GM12878 (cell line): ENCODE data around the gene FCGR3B. TPM values are rescaled to one million over a fixed set of nuclear protein-coding genes. Genes with fewer than 3 reads are reported as not detected.
"Not testable (repeated sequence)": the region's sequence is repeated elsewhere in the genome, so short reads cannot be mapped to it uniquely, and the experiment has no call there.

Experiments
- ATAC-seq: fragments of 200-7000 bp; cut with Tn5 transposase; 3 replicates; pipeline ENCODE4 v1.9.1; 2020; ENCODE audit warnings: mild to moderate bottlenecking, moderate library complexity
- BruUV-seq: library from RNA; stranded (reverse); fragments of 400-500 nt; replicated peaks from 2 replicates; lab custom pipeline; 2021; lab: Mats Ljungman, UMichigan
- CTCF ChIA-PET: fragments of 300-600 bp; sonication (Branson Sonifier 250); formaldehyde crosslinking; extraction: SDS; loops from one replicate; lab custom pipeline; 2021; ENCODE audit warnings: inconsistent platforms; lab: Yijun Ruan, JAX
- POLR2A ChIA-PET: fragments of 350-600 bp; formaldehyde crosslinking; extraction: SDS; loops from one replicate; lab custom pipeline; 2021; ENCODE audit warnings: inconsistent platforms; lab: Charles Lee
- RAD21 ChIA-PET: fragments of 300-600 bp; sonication (Branson Sonifier 250); formaldehyde crosslinking; loops from one replicate; lab custom pipeline; 2023; ENCODE audit warnings: antibody characterized with exemption; ENCODE audit not compliant: unreplicated experiment; lab: Charles Lee
- SMC1A ChIA-PET: fragments of 300-600 bp; sonication (Branson Sonifier 250); formaldehyde crosslinking; loops from one replicate; lab custom pipeline; 2023; ENCODE audit not compliant: unreplicated experiment, uncharacterized antibody; lab: Charles Lee
- DNase-seq: peaks from one replicate; pipeline ENCODE4 v3.0.0-alpha.2; 2011; ENCODE audit warnings: low read depth, low spot score
- FAIRE-seq: peaks from 3 replicates; lab custom pipeline; 2011; peaks lifted over from hg19 to GRCh38; lab: Jason Lieb, UNC
- H2AFZ ChIP-seq: 2 replicates; pipeline ENCODE4 v1.6.0; 2011; ENCODE audit warnings: low read depth, low read length, control low read depth; ENCODE audit not compliant: control insufficient read depth
- H3K27ac ChIP-seq: 2 replicates; pipeline ENCODE4 v1.5.1; 2011; ENCODE audit warnings: control low read depth; ENCODE audit not compliant: control insufficient read depth, insufficient read depth
- H3K27me3 ChIP-seq, 2 experiments: replicated peaks in 1 of 2; 2 replicates each; pipeline versions ENCODE4 v1.6.0 to v1.6.1; 2011; ENCODE audit warnings: low read length in 1 of 2; ENCODE audit not compliant: control insufficient read depth in 2 of 2, insufficient read depth in 2 of 2
- H3K36me3 ChIP-seq, 2 experiments: 2 replicates each; pipeline ENCODE4 v1.5.1; 2011; ENCODE audit warnings: low read length in 1 of 2; ENCODE audit not compliant: control insufficient read depth in 2 of 2, insufficient read depth in 2 of 2
- H3K4me1 ChIP-seq: 2 replicates; pipeline ENCODE4 v1.6.1; 2011; ENCODE audit warnings: mild to moderate bottlenecking, low read length, moderate library complexity, mixed read lengths; ENCODE audit not compliant: control insufficient read depth, insufficient read depth
- H3K4me2 ChIP-seq: 2 replicates; pipeline ENCODE4 v1.6.0; 2011; ENCODE audit warnings: control low read depth; ENCODE audit not compliant: control insufficient read depth, insufficient read depth
- H3K4me3 ChIP-seq: fragments of 200-600 bp; sonication (generic); 2 replicates; pipeline ENCODE4 v1.5.1; 2016
- H3K79me2 ChIP-seq: 2 replicates; pipeline ENCODE4 v1.6.0; 2011; ENCODE audit warnings: low read length; ENCODE audit not compliant: control insufficient read depth, insufficient read depth
- H3K9ac ChIP-seq: 2 replicates; pipeline ENCODE4 v1.8.0; 2011; ENCODE audit warnings: low read length, control low read depth, mixed read lengths; ENCODE audit not compliant: control insufficient read depth, insufficient read depth
- H3K9me3 ChIP-seq: replicated peaks from 3 replicates; pipeline ENCODE4 v1.5.1; 2011; ENCODE audit warnings: mild to moderate bottlenecking, low read length; ENCODE audit not compliant: control insufficient read depth, insufficient read depth
- H4K20me1 ChIP-seq: 2 replicates; pipeline ENCODE4 v1.6.0; 2011; ENCODE audit not compliant: control insufficient read depth, insufficient read depth
- WGBS: methylation state at CpG from one replicate; pipeline ENCODE4 v1.1.6; 2016; ENCODE audit warnings: low lambda C conversion rate; ENCODE audit not compliant: insufficient replicate concordance, insufficient coverage; ENCODE audit errors: missing lambda C conversion rate; 5-methylcytosine and 5-hydroxymethylcytosine counted together
- in situ Hi-C: fragments of 300-500 bp; cut with MboI; formaldehyde crosslinking; loops from 9 replicates; pipeline ENCODE4 v1.14.3; 2018; ENCODE audit warnings: mixed read lengths
- intact Hi-C: fragments of 100-400 bp; cut with micrococcal nuclease; formaldehyde crosslinking; loops from one replicate; pipeline ENCODE4 v1.14.2; 2022; ENCODE audit not compliant: unreplicated experiment
- polyA plus RNA-seq, 11 experiments: library from polyadenylated mRNA; depleted of rRNA in 4 of 11; unstranded in 6 of 11; stranded (reverse) in 5 of 11; fragments of >200 nt; fragmentation: Nextera tagmentation in 4 of 11; fragmentation: Illumina TruSeq in 1 of 11; extraction: Ambion mirVana in 4 of 11; extraction: Trizol in 1 of 11; gene quantifications; 1 replicate in 1 of 11; 2 replicates in 10 of 11; pipeline versions ENCODE4 v1.2.1 to v1.2.3, GENCODE V29; 2011 to 2016; ENCODE audit warnings: inconsistent platforms in 2 of 11, missing spikeins in 2 of 11, low read depth in 1 of 11
- total RNA-seq, 4 experiments: library from RNA; depleted of rRNA in 3 of 4; stranded (reverse); fragments of >200 nt in 3 of 4; fragmentation: Illumina TruSeq in 1 of 4; extraction: Trizol in 1 of 4; gene quantifications; 2 replicates each; pipeline versions ENCODE4 v1.2.1 to v1.2.3, GENCODE V29; 2013 to 2021

Gene FCGR3B
- total and polyA plus RNA-seq, 10 of the 15 experiments (the other 5 are each of a cell fraction or from before 2014, with no cell fraction given), result not detected

DNA sequence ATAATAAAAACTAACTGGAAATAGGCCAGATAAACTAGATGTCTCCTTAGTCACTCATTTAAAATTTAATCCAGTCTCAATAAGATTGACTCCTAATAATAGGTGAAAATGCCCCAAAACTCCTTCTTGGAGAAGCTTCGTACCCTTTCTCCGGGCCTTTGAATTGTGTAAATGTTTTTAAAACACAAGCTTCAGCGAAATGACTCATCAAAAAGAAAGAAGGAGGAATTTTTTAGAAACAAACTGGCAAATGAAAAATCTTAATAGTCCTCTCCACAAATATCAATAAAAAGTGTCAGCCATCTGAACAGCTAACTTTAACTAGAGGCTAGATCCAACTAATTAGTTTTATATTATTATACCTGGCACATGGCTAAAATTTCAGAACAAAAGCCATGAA is 33.9 kb downstream of the FCGR3B start:
- H3K4me3 ChIP-seq, H4K20me1 ChIP-seq, H3K4me2 ChIP-seq, DNase-seq, in situ Hi-C loops, RAD21 ChIA-PET, H3K9ac ChIP-seq, H3K9me3 ChIP-seq, H3K27me3 ChIP-seq, CTCF ChIA-PET, POLR2A ChIA-PET, H3K4me1 ChIP-seq, intact Hi-C loops, BruUV-seq, ATAC-seq, H3K79me2 ChIP-seq, SMC1A ChIA-PET, H2AFZ ChIP-seq, H3K36me3 ChIP-seq, FAIRE-seq, H3K27ac ChIP-seq: not testable (repeated sequence)
- WGBS, result 97% methylated on average over 3 of the region's 3 CpGs

DNA sequence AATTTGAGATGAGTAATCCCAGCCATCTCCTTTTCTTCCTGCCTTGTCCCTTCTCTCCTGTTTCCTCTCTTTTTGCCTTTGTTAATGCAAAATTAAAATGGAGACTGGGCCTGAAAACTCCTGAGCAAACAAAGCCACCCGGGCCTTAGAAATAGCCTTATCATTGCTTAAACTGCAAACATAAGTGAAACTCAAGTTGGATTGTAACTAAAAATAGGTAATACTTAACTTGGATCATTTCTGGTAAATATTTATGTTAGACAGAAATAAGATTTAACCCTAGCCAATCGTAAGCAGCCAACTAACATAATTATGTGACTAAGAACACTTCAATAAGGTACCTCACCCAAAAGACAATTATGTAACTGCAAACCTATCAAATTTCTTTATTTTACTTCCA is 35.4 kb downstream of the FCGR3B start:
- CTCF ChIA-PET, FAIRE-seq, SMC1A ChIA-PET, H3K9me3 ChIP-seq, ATAC-seq, H3K27ac ChIP-seq, POLR2A ChIA-PET, H3K27me3 ChIP-seq, H3K9ac ChIP-seq, in situ Hi-C loops, intact Hi-C loops, H3K79me2 ChIP-seq, H3K4me2 ChIP-seq, DNase-seq, H4K20me1 ChIP-seq, BruUV-seq, H2AFZ ChIP-seq, H3K4me1 ChIP-seq, H3K4me3 ChIP-seq, H3K36me3 ChIP-seq, RAD21 ChIA-PET: not testable (repeated sequence)
- WGBS, result 73% methylated on average over 2 of the region's 2 CpGs

DNA sequence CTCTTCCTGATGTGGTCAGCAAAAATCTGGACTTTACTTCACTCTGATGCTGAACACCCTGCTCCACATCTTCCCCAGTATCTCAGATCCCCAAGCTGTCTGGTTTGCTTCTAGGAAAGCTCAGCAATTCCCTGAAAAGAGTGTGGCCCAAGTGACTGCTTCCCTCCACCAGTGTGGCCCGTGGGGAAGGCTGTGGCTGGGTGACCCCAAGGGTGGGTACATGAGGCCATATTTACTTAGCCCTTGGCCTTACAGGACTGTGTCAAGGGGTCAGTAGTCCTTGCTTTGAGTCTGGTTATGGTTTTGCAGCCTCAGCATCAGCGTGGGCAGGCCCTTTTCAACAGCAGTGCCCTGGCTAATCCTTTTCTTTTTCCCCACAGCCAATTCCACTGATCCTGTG is 35.8 kb downstream of the FCGR3B start:
- FAIRE-seq, H3K27me3 ChIP-seq, H3K27ac ChIP-seq, H3K9me3 ChIP-seq, H2AFZ ChIP-seq, in situ Hi-C loops, RAD21 ChIA-PET, POLR2A ChIA-PET, H3K4me2 ChIP-seq, H3K36me3 ChIP-seq, CTCF ChIA-PET, intact Hi-C loops, H4K20me1 ChIP-seq, H3K9ac ChIP-seq, H3K4me1 ChIP-seq, BruUV-seq, ATAC-seq, SMC1A ChIA-PET, DNase-seq, H3K79me2 ChIP-seq, H3K4me3 ChIP-seq: not testable (repeated sequence)
- WGBS, result 0% methylated on average over 1 of the region's 2 CpGs

DNA sequence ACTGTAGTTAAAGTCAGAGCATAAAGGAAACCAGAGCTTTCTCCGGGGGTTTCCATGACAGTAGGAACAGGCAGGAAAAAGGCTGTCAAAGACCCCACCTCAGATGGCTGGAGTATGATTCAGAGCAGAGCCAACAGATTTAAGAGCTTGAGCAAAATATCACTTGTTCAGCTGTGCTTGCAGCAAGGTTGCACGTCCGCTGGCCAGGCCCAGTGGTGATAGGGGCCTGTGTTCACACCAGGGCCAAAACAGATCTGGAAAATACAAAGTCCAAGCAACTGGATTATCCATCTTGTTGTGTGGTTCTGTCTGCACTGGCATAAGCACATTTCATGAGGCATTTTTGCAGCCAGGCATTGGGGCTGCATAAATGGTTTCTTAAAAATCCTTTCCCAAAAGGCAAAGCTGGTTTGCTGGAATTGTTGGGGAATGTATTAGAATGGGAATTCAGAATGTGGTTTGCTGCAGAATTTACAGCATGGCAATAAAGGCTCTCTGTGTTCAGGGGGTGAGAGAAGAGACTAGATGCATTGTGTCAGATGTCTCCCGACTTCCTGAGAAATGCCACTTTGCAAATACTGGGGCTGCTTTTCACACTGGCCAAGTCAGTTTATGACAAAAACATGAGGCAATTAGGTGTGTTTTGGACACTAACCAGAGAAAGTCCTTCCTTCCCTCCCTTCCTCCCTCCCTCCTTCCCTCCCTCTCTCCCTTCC is 36.5 kb downstream of the FCGR3B start:
- SMC1A ChIA-PET, H3K4me2 ChIP-seq, H2AFZ ChIP-seq, H3K4me1 ChIP-seq, H3K36me3 ChIP-seq, H3K9me3 ChIP-seq, DNase-seq, H4K20me1 ChIP-seq, ATAC-seq, intact Hi-C loops, H3K27me3 ChIP-seq, CTCF ChIA-PET, H3K27ac ChIP-seq, POLR2A ChIA-PET, in situ Hi-C loops, FAIRE-seq, RAD21 ChIA-PET, H3K4me3 ChIP-seq, H3K79me2 ChIP-seq, H3K9ac ChIP-seq, BruUV-seq: not testable (repeated sequence)
- WGBS, result 61% methylated on average over 3 of the region's 4 CpGs
